ENCODE results near the gene RASIP1.
"Not testable (repeated sequence)": the region's sequence is repeated elsewhere in the genome, so short reads cannot be mapped to it uniquely, and the experiment has no call there.

Gene RASIP1

GRCh38 chr19:48740164-48740972 is at the start of gene RASIP1:
Gene RASIP1, minus strand, starts transcription at chr19:48740610. Its CDS starts 328 bp downstream, at chr19:48740282.
- no peak for DNase-seq

GRCh38 chr19:48787331-48787730 is 46.9 kb upstream of the RASIP1 start:
- not testable (repeated sequence) for DNase-seq

- not testable (repeated sequence) for DNase-seq
Observed at GRCh38 chr19:48786422-48786821, 46.0 kb upstream of the RASIP1 start.

- DNase-seq: no peak
Observed at GRCh38 chr19:48784527-48784926, 44.1 kb upstream of the RASIP1 start.

GRCh38 chr19:48780631-48781391 is 40.4 kb upstream of the RASIP1 start:
- peak; percentile 9 for DNase-seq

GRCh38 chr19:48779636-48780035 is 39.2 kb upstream of the RASIP1 start:
- DNase-seq: no peak

GRCh38 chr19:48777720-48778119 is 37.3 kb upstream of the RASIP1 start:
- no peak for DNase-seq

GRCh38 chr19:48777139-48777538 is 36.7 kb upstream of the RASIP1 start:
- no peak for DNase-seq

- no peak for DNase-seq
Observed at GRCh38 chr19:48772503-48772953, 32.1 kb upstream of the RASIP1 start.

GRCh38 chr19:48770734-48771472 is 30.5 kb upstream of the RASIP1 start:
- DNase-seq: no peak

GRCh38 chr19:48770266-48770665 is 29.9 kb upstream of the RASIP1 start:
- no peak for DNase-seq

GRCh38 chr19:48768994-48769713 is 28.7 kb upstream of the RASIP1 start:
- DNase-seq: no peak

GRCh38 chr19:48768171-48768753 is 27.9 kb upstream of the RASIP1 start:
- not testable (repeated sequence) for DNase-seq

GRCh38 chr19:48765816-48766215 is 25.4 kb upstream of the RASIP1 start:
- DNase-seq: not testable (repeated sequence)

GRCh38 chr19:48760504-48761205 is 20.2 kb upstream of the RASIP1 start:
- no peak for DNase-seq

GRCh38 chr19:48757741-48758144 is 17.3 kb upstream of the RASIP1 start:
- no peak for DNase-seq

- no peak for DNase-seq
Observed at GRCh38 chr19:48757089-48757675, 16.8 kb upstream of the RASIP1 start.

- DNase-seq: no peak
Observed at GRCh38 chr19:48756686-48757085, 16.3 kb upstream of the RASIP1 start.

- DNase-seq: no peak
Observed at GRCh38 chr19:48756212-48756611, 15.8 kb upstream of the RASIP1 start.

GRCh38 chr19:48755787-48756186 is 15.4 kb upstream of the RASIP1 start:
- DNase-seq: no peak

- no peak for DNase-seq
Observed at GRCh38 chr19:48755084-48755641, 14.8 kb upstream of the RASIP1 start, which contains the start of gene FGF21. Gene FGF21, plus strand, starts transcription at chr19:48755524. Its CDS starts 713 bp downstream, at chr19:48756237.

Measured in CD4-positive, alpha-beta T cell treated with Interleukin-21 for 1 hour (primary cell).